HepG2 (cell line): ENCODE data around the gene SMIM24. TPM values are rescaled to one million over a fixed set of nuclear protein-coding genes. Genes with fewer than 3 reads are reported as not detected.

ENCODE experiments used
- ATAC-seq: fragments of 200-7000 bp; cut with Tn5 transposase; 3 replicates; pipeline ENCODE4 v1.9.1; 2020; ENCODE audit warnings: mild to moderate bottlenecking, moderate library complexity
- BruUV-seq: library from RNA; stranded (reverse); fragments of 400-500 nt; replicated peaks from 2 replicates; lab custom pipeline; 2021; lab: Mats Ljungman, UMichigan
- CTCF ChIA-PET: fragments of 300-600 bp; formaldehyde crosslinking; extraction: SDS; loops from one replicate; lab custom pipeline; 2021; ENCODE audit warnings: low total read pairs, inconsistent platforms, low intra/inter-chr PET ratio; lab: Yijun Ruan, JAX
- POLR2A ChIA-PET: fragments of 350-600 bp; sonication (Branson Sonifier 250); formaldehyde crosslinking; loops from one replicate; lab custom pipeline; 2020; ENCODE audit warnings: antibody characterized with exemption, inconsistent platforms; lab: Yijun Ruan, JAX
- DNase-seq: peaks from one replicate; pipeline ENCODE4 v3.0.0-alpha.2; 2015; ENCODE audit warnings: low spot score
- FAIRE-seq: peaks from 3 replicates; lab custom pipeline; 2011; peaks lifted over from hg19 to GRCh38; lab: Jason Lieb, UNC
- H2AFZ ChIP-seq: one replicate; pipeline ENCODE4 v1.6.1; 2011; ENCODE audit warnings: low read length, inconsistent platforms
- H3K27ac ChIP-seq: fragments of 300-600 bp; 3 replicates; pipeline ENCODE4 v1.8.0; 2011; ENCODE audit warnings: mixed run types, mild to moderate bottlenecking, mixed read lengths, low read length, inconsistent platforms; ENCODE audit not compliant: insufficient read depth; ENCODE audit errors: extremely low read length
- H3K27me3 ChIP-seq, 2 experiments: fragments of 200-600 bp in 1 of 2; 2 replicates in 1 of 2; 3 replicates in 1 of 2; pipeline versions ENCODE4 v1.6.0 to v1.8.0; 2011; ENCODE audit warnings: low read length in 2 of 2, mild to moderate bottlenecking in 2 of 2, moderate library complexity in 2 of 2, inconsistent platforms in 1 of 2; ENCODE audit not compliant: insufficient read depth in 2 of 2, control insufficient read depth in 1 of 2
- H3K36me3 ChIP-seq, 2 experiments: fragments of 200-600 bp in 1 of 2; replicated peaks in 1 of 2; 2 replicates in 1 of 2; 3 replicates in 1 of 2; pipeline versions ENCODE4 v1.5.1 to v1.8.0; 2011; ENCODE audit warnings: low read length in 2 of 2, inconsistent platforms in 1 of 2; ENCODE audit not compliant: insufficient read depth in 2 of 2, control insufficient read depth in 1 of 2
- H3K4me1 ChIP-seq: 2 replicates; pipeline ENCODE4 v1.5.1; 2012; ENCODE audit warnings: low read length, inconsistent platforms; ENCODE audit not compliant: insufficient read depth
- H3K4me2 ChIP-seq: 2 replicates; pipeline ENCODE4 v1.6.0; 2011; ENCODE audit warnings: low read depth, low read length, inconsistent platforms
- H3K4me3 ChIP-seq, 3 experiments: fragments of 200-600 bp in 1 of 3; sonication (generic), shearing (Covaris generic) in 1 of 3; replicated peaks in 1 of 3; 2 replicates each; pipeline ENCODE4 v1.5.1; 2011 to 2016; ENCODE audit warnings: low read length in 3 of 3, inconsistent platforms in 2 of 3, low read depth in 2 of 3, mild to moderate bottlenecking in 2 of 3, control low read depth in 1 of 3, mixed read lengths in 1 of 3; ENCODE audit not compliant: insufficient read depth in 1 of 3
- H3K79me2 ChIP-seq: one replicate; pipeline ENCODE4 v1.6.1; 2011; ENCODE audit warnings: low read length, inconsistent platforms; ENCODE audit not compliant: insufficient read depth
- H3K9ac ChIP-seq: 2 replicates; pipeline ENCODE4 v1.6.0; 2011; ENCODE audit warnings: mild to moderate bottlenecking, low read depth, low read length, inconsistent platforms; ENCODE audit not compliant: insufficient read depth
- H3K9me3 ChIP-seq: 2 replicates; pipeline ENCODE4 v1.5.1; 2012; ENCODE audit warnings: mild to moderate bottlenecking, low read length
- H4K20me1 ChIP-seq: 2 replicates; pipeline ENCODE4 v1.6.0; 2011; ENCODE audit warnings: inconsistent platforms, mild to moderate bottlenecking, low read length, moderate library complexity; ENCODE audit not compliant: insufficient read depth
- ATF1 ChIP-seq: IDR thresholded peaks from 2 replicates; pipeline ENCODE4 v1.6.1; 2016; ENCODE audit warnings: mild to moderate bottlenecking, control low read depth
- ATRX ChIP-seq: sonication (generic); formaldehyde crosslinking; IDR thresholded peaks from 2 replicates; pipeline ENCODE4 v1.4.0; 2020; ENCODE audit warnings: missing genetic modification reagents, borderline replicate concordance
- GFI1 ChIP-seq: sonication (generic); formaldehyde crosslinking; IDR thresholded peaks from 2 replicates; pipeline ENCODE4 v1.5.0; 2020; ENCODE audit warnings: missing genetic modification reagents, mild to moderate bottlenecking, borderline replicate concordance
- HNF4A ChIP-seq: sonication (generic); formaldehyde crosslinking; IDR thresholded peaks from 2 replicates; pipeline ENCODE4 v1.4.0; 2020; ENCODE audit warnings: missing genetic modification reagents
- MAFF ChIP-seq: IDR thresholded peaks from 2 replicates; pipeline ENCODE4 v1.6.1; 2011; ENCODE audit warnings: low read depth, low read length, improper control_type of control experiment
- MAFK ChIP-seq, 2 experiments: IDR thresholded peaks in 1 of 2; conservative IDR thresholded peaks in 1 of 2; 2 replicates each; pipeline ENCODE4 v1.6.1; 2011; ENCODE audit warnings: improper control_type of control experiment in 2 of 2, low read length in 2 of 2
- PAWR ChIP-seq: sonication (generic); formaldehyde crosslinking; IDR thresholded peaks from 2 replicates; pipeline ENCODE4 v1.4.0; 2020; ENCODE audit warnings: missing genetic modification reagents, mild to moderate bottlenecking, borderline replicate concordance
- POGZ ChIP-seq: sonication (generic); formaldehyde crosslinking; IDR thresholded peaks from 2 replicates; pipeline ENCODE4 v1.4.0; 2020; ENCODE audit warnings: mild to moderate bottlenecking, missing genetic modification reagents
- SAP130 ChIP-seq: IDR thresholded peaks from 2 replicates; pipeline ENCODE4 v1.6.1; 2016; ENCODE audit warnings: low read depth
- SRF ChIP-seq: IDR thresholded peaks from 2 replicates; pipeline ENCODE4 v1.6.1; 2011; ENCODE audit warnings: mild to moderate bottlenecking, low read depth, low read length, moderate library complexity
- ZFY ChIP-seq: sonication (generic); formaldehyde crosslinking; IDR thresholded peaks from 2 replicates; pipeline ENCODE4 v1.4.0; 2020; ENCODE audit warnings: missing genetic modification reagents
- ZNF136 ChIP-seq: sonication (generic); formaldehyde crosslinking; IDR thresholded peaks from 2 replicates; pipeline ENCODE4 v1.8.1; 2022; ENCODE audit warnings: low read depth, mild to moderate bottlenecking, moderate library complexity, missing genetic modification reagents
- ZNF160 ChIP-seq: sonication (generic); formaldehyde crosslinking; IDR thresholded peaks from 2 replicates; pipeline ENCODE4 v1.8.0; 2022; ENCODE audit warnings: mild to moderate bottlenecking, inconsistent platforms, missing genetic modification reagents
- ZNF292 ChIP-seq: sonication (generic); formaldehyde crosslinking; IDR thresholded peaks from 2 replicates; pipeline ENCODE4 v1.8.1; 2022; ENCODE audit warnings: mild to moderate bottlenecking, low read depth, missing genetic modification reagents, borderline replicate concordance
- ZNF317 ChIP-seq: sonication (generic); formaldehyde crosslinking; IDR thresholded peaks from 2 replicates; pipeline ENCODE4 v1.5.0; 2020; ENCODE audit warnings: mild to moderate bottlenecking, missing genetic modification reagents
- ZNF329 ChIP-seq: sonication (generic); formaldehyde crosslinking; IDR thresholded peaks from 2 replicates; pipeline ENCODE4 v1.9.0; 2021; ENCODE audit warnings: low read depth, mild to moderate bottlenecking, missing genetic modification reagents
- ZNF552 ChIP-seq: sonication (generic); formaldehyde crosslinking; IDR thresholded peaks from 2 replicates; pipeline ENCODE4 v1.9.0; 2022; ENCODE audit warnings: missing genetic modification reagents, mild to moderate bottlenecking, borderline replicate concordance
- ZNF670 ChIP-seq: sonication (generic); formaldehyde crosslinking; IDR thresholded peaks from 2 replicates; pipeline ENCODE4 v1.8.0; 2022; ENCODE audit warnings: mild to moderate bottlenecking, missing genetic modification reagents, borderline replicate concordance
- ZNF776 ChIP-seq: sonication (generic); formaldehyde crosslinking; IDR thresholded peaks from 2 replicates; pipeline ENCODE4 v1.4.0; 2020; ENCODE audit warnings: mild to moderate bottlenecking, missing genetic modification reagents
- WGBS: methylation state at CpG from one replicate; pipeline ENCODE4 v1.1.6; 2017; ENCODE audit warnings: low lambda C conversion rate; 5-methylcytosine and 5-hydroxymethylcytosine counted together
- in situ Hi-C: cut with HindIII; loops from 2 replicates; pipeline ENCODE4 v1.10.0; 2017; ENCODE audit warnings: low pct_unique_long_range_greater_than_20kb; ENCODE audit not compliant: extremely low pct_ligation_motif_present
- intact Hi-C: fragments of 100-400 bp; cut with micrococcal nuclease; formaldehyde crosslinking; loops from one replicate; pipeline ENCODE4 v1.10.0; 2022; ENCODE audit not compliant: unreplicated experiment
- polyA plus RNA-seq, 8 experiments: library from polyadenylated mRNA; depleted of rRNA in 3 of 8; stranded (reverse) in 7 of 8; unstranded in 1 of 8; fragments of >200 nt; fragmentation: Illumina TruSeq in 4 of 8; extraction: Trizol in 4 of 8; gene quantifications; 2 replicates each; pipeline versions ENCODE4 v1.2.1 to v1.2.3, GENCODE V29; 2011 to 2016; ENCODE audit warnings: low read depth in 4 of 8, missing spikeins in 1 of 8, mixed read lengths in 1 of 8; ENCODE audit not compliant: insufficient read depth in 1 of 8
- total RNA-seq, 5 experiments: library from RNA; depleted of rRNA; stranded (reverse); fragments of >200 nt; fragmentation: Illumina TruSeq; extraction: Trizol; gene quantifications; 2 replicates each; pipeline ENCODE4 v1.2.3, GENCODE V29; 2016; ENCODE audit warnings: low read depth in 1 of 5
- TF ChIP-seq, protein P1 (sequence below): sonication (generic); formaldehyde crosslinking; conservative IDR thresholded peaks from 2 replicates; pipeline ENCODE4 v1.8.0; 2022; ENCODE audit warnings: low read depth, missing genetic modification reagents
- TF ChIP-seq, protein P2 (sequence below): sonication (generic); formaldehyde crosslinking; conservative IDR thresholded peaks from 2 replicates; pipeline ENCODE4 v1.4.0; 2020; ENCODE audit warnings: missing genetic modification reagents
- TF ChIP-seq, protein P3 (sequence below): sonication (generic); formaldehyde crosslinking; IDR thresholded peaks from 2 replicates; pipeline ENCODE4 v1.4.0; 2020; ENCODE audit warnings: missing genetic modification reagents; ENCODE audit errors: not compliant biosample characterization

SMIM24 gene
- total and polyA plus RNA-seq, 2 of the 13 experiments (the other 11 are each of a cell fraction or from before 2014, with no cell fraction given): 11.2 to 70.6 TPM

DNA sequence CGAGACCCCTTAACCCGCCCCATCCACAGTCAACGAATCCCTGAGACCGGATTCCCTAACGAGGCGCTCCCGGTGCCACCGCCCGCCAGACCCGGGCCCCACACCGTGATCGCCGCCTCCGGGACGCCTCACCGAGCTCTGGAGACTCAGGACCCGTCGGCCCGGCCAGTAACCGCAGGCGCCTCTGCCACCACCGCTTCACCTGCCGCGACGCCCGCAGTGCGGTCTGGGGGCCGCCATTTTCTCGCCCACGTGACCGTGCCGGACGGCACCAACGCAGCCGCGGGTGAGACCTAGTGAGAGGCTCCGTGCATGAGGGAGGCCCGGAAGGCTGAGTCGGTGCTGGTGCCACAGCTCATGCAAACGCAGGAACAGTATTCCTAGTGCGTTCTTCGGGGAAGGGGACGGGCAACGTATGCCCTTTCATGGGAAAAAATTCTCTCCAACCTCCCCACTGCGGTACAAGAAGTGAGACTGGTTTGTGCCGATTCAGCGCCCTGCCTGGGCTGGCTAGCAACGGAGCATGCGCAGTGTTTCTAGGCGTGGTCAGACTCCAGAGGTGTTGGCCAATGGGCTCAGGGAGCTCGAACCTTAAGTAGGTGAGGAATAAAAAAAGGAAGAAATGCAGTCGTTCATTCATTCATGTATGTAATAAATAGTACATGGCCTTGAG lies 20.2 kb upstream of the SMIM24 start, which contains the start of gene DOHH:
Gene DOHH, minus strand, starts transcription at position 246 of the 673 bp plus-strand sequence. CDS start 3,860 bp downstream, outside the sequence.
- Histone ChIP-seq H2AFZ (peak within 1 kb of the TSS; percentile 85), H3K79me2 (peaks cover 27% of the 10 kb centered on the region), H3K9me3 (no peaks in the 10 kb centered on the region), H3K4me1 (peaks cover 69% of the 10 kb centered on the region), H3K4me2 (peak within 1 kb of the TSS; percentile 91), H3K9ac (peak within 1 kb of the TSS; percentile 98), H4K20me1 (no peaks in the 10 kb centered on the region), H3K27ac (peak within 1 kb of the TSS; percentile 97), H3K36me3 (peaks cover 5 to 19% of the 10 kb centered on the region in 2 experiments; a peak in 3 of 5 replicates), H3K4me3 (peak within 1 kb of the TSS; percentile 82 to 97 (median 89)), H3K27me3 (no peaks in the 10 kb centered on the region; a peak in 2 of 5 replicates)
- ChIA-PET CTCF (no interaction called here), POLR2A (interaction anchor here (0.6 to 2.2 kb wide), 7 partner anchors 16 to 465 kb away, joined by 3 to 24 read pairs (median 4); partner anchors contain the start of genes MFSD12 and SMIM24)
- FAIRE-seq (peak; percentile 99), DNase-seq (peak; percentile 94), ATAC-seq (peak; percentile 88)
- BruUV-seq: TSS peak; percentile 41
- intact Hi-C loops (no loop called here), in situ Hi-C loops (no loop called here)
- WGBS: 0% methylated on average over 10 of the region's 52 CpGs
- no peak for TF ChIP-seq ATF1
- no peak for TF ChIP-seq ZNF670
- TF ChIP-seq MAFK (conservative IDR thresholded peaks at IDR 0.05 in 1 of 2, IDR thresholded peaks at IDR 0.05 in 1 of 2; ENCODE audit: low read length in 2 of 2): peak; percentile 65 to 93
- TF ChIP-seq MAFF: peak; percentile 85
- TF ChIP-seq ZNF776 (CRISPR knock-in tag): peak; percentile 67; the same call in 1 of the 2 replicates
- TF ChIP-seq ZNF552 (CRISPR knock-in tag): peak; percentile 93
- peak; percentile 91 for TF ChIP-seq SAP130 (CRISPR knock-in tag)
- TF ChIP-seq POGZ (CRISPR knock-in tag): peak; percentile 78
- no peak for TF ChIP-seq SRF
- TF ChIP-seq, protein P1, sequence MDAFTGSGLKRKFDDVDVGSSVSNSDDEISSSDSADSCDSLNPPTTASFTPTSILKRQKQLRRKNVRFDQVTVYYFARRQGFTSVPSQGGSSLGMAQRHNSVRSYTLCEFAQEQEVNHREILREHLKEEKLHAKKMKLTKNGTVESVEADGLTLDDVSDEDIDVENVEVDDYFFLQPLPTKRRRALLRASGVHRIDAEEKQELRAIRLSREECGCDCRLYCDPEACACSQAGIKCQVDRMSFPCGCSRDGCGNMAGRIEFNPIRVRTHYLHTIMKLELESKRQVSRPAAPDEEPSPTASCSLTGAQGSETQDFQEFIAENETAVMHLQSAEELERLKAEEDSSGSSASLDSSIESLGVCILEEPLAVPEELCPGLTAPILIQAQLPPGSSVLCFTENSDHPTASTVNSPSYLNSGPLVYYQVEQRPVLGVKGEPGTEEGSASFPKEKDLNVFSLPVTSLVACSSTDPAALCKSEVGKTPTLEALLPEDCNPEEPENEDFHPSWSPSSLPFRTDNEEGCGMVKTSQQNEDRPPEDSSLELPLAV (CRISPR knock-in tag): no peak
- no peak for TF ChIP-seq HNF4A (CRISPR knock-in tag)
- no peak for TF ChIP-seq ATRX (CRISPR knock-in tag)
- TF ChIP-seq ZNF136 (CRISPR knock-in tag): no peak; the same call in 1 of the 2 replicates
- TF ChIP-seq PAWR (CRISPR knock-in tag): 0 out of 2 replicates have a peak, but pooled peaks have one; percentile 45
- TF ChIP-seq ZFY (CRISPR knock-in tag): peak; percentile 75
- no peak for TF ChIP-seq ZNF329 (CRISPR knock-in tag)
- TF ChIP-seq, protein P2, sequence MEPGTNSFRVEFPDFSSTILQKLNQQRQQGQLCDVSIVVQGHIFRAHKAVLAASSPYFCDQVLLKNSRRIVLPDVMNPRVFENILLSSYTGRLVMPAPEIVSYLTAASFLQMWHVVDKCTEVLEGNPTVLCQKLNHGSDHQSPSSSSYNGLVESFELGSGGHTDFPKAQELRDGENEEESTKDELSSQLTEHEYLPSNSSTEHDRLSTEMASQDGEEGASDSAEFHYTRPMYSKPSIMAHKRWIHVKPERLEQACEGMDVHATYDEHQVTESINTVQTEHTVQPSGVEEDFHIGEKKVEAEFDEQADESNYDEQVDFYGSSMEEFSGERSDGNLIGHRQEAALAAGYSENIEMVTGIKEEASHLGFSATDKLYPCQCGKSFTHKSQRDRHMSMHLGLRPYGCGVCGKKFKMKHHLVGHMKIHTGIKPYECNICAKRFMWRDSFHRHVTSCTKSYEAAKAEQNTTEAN (CRISPR knock-in tag): no peak
- TF ChIP-seq ZNF292 (CRISPR knock-in tag): no peak
- TF ChIP-seq ZNF160 (CRISPR knock-in tag): peak; percentile 83; the same call in 1 of the 2 replicates
- no peak; the same call in 1 of the 2 replicates for TF ChIP-seq ZNF317 (CRISPR knock-in tag)
- TF ChIP-seq, protein P3, sequence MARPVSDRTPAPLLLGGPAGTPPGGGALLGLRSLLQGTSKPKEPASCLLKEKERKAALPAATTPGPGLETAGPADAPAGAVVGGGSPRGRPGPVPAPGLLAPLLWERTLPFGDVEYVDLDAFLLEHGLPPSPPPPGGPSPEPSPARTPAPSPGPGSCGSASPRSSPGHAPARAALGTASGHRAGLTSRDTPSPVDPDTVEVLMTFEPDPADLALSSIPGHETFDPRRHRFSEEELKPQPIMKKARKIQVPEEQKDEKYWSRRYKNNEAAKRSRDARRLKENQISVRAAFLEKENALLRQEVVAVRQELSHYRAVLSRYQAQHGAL: no peak
- TF ChIP-seq GFI1 (CRISPR knock-in tag): peak; percentile 58; the same call in 1 of the 2 replicates
